ENCODE results near the gene ANK2. TPM values are rescaled to one million over a fixed set of nuclear protein-coding genes. Genes with fewer than 3 reads are reported as not detected.

ANK2 gene
- total and polyA plus RNA-seq, 2 donors from 2014 or later, result 21.1 to 125 TPM

DNA sequence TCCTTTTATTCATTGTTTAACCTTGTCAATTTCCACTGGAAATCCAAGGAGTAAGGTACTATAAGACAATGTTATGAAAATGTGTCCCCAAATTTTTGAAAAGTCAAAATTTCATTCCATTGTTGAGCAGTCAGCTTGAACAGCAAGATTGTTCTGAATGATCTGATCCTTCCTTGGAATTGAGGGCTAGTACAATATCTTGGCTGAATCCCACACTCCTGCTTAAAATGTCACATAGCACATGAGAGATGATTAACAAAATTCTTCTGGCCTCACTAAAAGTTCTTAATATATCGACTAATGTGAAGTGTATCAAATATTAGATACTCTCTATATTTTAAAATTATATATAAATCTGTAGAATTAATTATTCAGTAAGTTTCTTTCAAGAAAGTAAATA lies 104.8 kb downstream of the ANK2 start:
- Histone ChIP-seq H3K27me3 (ENCODE audit: control insufficient read depth, insufficient read depth, low read length) (no peaks in the 10 kb centered on the region), H3K27ac (ENCODE audit: low read depth in 2 of 2, low read length in 2 of 2) (no peak overlapping the region), H3K9ac (ENCODE audit: low read length in 3 of 3) (no peak overlapping the region), H3K4me3 (ENCODE audit: low read length in 3 of 3) (no peak overlapping the region), H3K4me1 (ENCODE audit: control insufficient read depth in 2 of 3, insufficient read depth in 2 of 3, low read depth in 1 of 3, low read length in 3 of 3) (peaks cover 0 to 4% (median 0%) of the 10 kb centered on the region in 3 donors), H3K9me3 (ENCODE audit: control insufficient read depth in 2 of 3, insufficient read depth in 1 of 3, low read length in 3 of 3) (no peaks in the 10 kb centered on the region), H3K36me3 (ENCODE audit: control insufficient read depth in 2 of 3, insufficient read depth in 3 of 3, low read length in 3 of 3) (no peaks in the 10 kb centered on the region)
- DNase-seq (no peak), FAIRE-seq (no peak)
- intact Hi-C loops (cut with DNase I), result no loop called here
- TF ChIP-seq, protein P1, sequence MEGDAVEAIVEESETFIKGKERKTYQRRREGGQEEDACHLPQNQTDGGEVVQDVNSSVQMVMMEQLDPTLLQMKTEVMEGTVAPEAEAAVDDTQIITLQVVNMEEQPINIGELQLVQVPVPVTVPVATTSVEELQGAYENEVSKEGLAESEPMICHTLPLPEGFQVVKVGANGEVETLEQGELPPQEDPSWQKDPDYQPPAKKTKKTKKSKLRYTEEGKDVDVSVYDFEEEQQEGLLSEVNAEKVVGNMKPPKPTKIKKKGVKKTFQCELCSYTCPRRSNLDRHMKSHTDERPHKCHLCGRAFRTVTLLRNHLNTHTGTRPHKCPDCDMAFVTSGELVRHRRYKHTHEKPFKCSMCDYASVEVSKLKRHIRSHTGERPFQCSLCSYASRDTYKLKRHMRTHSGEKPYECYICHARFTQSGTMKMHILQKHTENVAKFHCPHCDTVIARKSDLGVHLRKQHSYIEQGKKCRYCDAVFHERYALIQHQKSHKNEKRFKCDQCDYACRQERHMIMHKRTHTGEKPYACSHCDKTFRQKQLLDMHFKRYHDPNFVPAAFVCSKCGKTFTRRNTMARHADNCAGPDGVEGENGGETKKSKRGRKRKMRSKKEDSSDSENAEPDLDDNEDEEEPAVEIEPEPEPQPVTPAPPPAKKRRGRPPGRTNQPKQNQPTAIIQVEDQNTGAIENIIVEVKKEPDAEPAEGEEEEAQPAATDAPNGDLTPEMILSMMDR (IDR thresholded peaks at IDR 0.05; ENCODE audit: borderline replicate concordance, extremely low read depth, insufficient read depth), result no peak

DNA sequence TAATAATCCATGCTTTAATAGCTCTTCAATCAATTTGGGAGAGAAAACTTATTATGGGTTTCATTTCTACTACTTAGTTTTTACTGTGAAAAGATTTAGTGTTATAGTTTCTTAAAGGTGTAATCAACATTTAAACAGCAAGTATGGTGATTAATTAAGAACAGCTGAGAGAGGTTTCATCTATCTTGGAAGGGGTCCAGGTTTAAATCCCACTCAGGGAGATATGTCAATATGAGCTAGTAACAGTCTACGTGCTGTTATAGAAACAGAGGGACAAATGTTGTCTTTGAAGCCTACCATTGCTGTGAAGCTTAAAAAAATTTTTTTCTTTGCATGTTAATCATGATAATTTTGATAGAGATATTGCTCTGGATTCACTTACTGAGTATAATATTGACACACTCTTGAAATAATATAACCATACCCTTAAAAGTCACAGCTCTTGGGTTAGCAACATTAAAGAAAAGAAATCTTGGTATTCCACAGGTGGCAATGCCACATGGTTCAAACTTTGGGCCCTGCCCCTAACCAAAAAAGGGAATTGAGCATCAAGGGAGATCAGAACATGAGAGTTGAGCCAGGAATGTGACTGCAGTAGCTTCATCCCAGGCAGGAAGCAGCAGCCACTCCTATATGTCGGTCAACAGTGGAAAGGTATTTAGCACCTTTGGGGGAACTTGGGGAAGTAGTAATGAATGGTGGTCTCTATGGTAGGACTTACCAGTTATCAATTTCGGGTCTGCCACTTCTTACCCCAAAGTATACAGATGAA lies 107.8 kb downstream of the ANK2 start:
- Histone ChIP-seq H3K9me3 (ENCODE audit: control insufficient read depth in 2 of 3, insufficient read depth in 1 of 3, low read length in 3 of 3) (no peaks in the 10 kb centered on the region), H3K36me3 (ENCODE audit: control insufficient read depth in 2 of 3, insufficient read depth in 3 of 3, low read length in 3 of 3) (no peaks in the 10 kb centered on the region), H3K9ac (ENCODE audit: low read length in 3 of 3) (no peak overlapping the region), H3K27me3 (ENCODE audit: control insufficient read depth, insufficient read depth, low read length) (no peaks in the 10 kb centered on the region), H3K4me3 (ENCODE audit: low read length in 3 of 3) (no peak overlapping the region), H3K4me1 (ENCODE audit: control insufficient read depth in 2 of 3, insufficient read depth in 2 of 3, low read depth in 1 of 3, low read length in 3 of 3) (peaks cover 0 to 4% (median 0%) of the 10 kb centered on the region in 3 donors), H3K27ac (ENCODE audit: low read depth in 2 of 2, low read length in 2 of 2) (no peak overlapping the region)
- DNase-seq (no peak), FAIRE-seq (no peak)
- TF ChIP-seq, protein P1 (IDR thresholded peaks at IDR 0.05; ENCODE audit: borderline replicate concordance, extremely low read depth, insufficient read depth), result no peak
- intact Hi-C loops (cut with DNase I), result no loop called here

DNA sequence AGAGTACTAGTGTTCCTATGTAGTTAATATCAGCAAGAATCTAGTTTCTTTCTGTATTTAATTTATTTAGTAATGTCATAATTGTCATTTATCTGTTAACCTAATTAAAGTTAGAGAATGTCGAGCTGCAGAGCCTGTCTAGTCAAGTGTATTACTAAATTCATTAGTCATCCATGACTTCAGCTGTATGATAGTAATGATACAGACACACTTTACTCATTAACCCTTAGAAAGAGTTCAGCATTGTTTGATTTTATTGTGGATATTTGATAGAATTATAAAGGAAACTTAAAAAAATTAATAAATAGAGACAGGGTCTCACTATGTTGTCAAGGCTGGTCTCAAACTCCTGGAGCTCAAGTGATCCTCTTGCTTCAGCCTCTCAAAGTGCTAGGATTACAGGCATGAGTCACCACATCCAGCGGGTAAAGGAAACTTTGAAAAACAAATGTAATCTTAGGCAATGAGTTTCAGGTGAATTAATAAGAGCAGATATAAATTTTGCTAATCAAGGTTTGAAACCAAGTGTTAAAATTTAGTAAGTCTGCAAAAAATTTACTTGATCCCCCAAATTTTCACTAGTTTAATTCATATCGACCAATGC lies 110.6 kb downstream of the ANK2 start:
- DNase-seq (no peak), FAIRE-seq (no peak)
- Histone ChIP-seq H3K4me1 (ENCODE audit: control insufficient read depth in 2 of 3, insufficient read depth in 2 of 3, low read depth in 1 of 3, low read length in 3 of 3) (no peaks in the 10 kb centered on the region), H3K9ac (ENCODE audit: low read length in 3 of 3) (no peak overlapping the region), H3K27ac (ENCODE audit: low read depth in 2 of 2, low read length in 2 of 2) (no peak overlapping the region), H3K9me3 (ENCODE audit: control insufficient read depth in 2 of 3, insufficient read depth in 1 of 3, low read length in 3 of 3) (no peaks in the 10 kb centered on the region), H3K36me3 (ENCODE audit: control insufficient read depth in 2 of 3, insufficient read depth in 3 of 3, low read length in 3 of 3) (no peaks in the 10 kb centered on the region), H3K4me3 (ENCODE audit: low read length in 3 of 3) (no peak overlapping the region), H3K27me3 (ENCODE audit: control insufficient read depth, insufficient read depth, low read length) (no peaks in the 10 kb centered on the region)
- intact Hi-C loops (cut with DNase I), result no loop called here
- TF ChIP-seq, protein P1 (IDR thresholded peaks at IDR 0.05; ENCODE audit: borderline replicate concordance, extremely low read depth, insufficient read depth), result no peak
